DMS153 treated with DMSO at 0.1 percent for 48 hours (cell line): Measurements from ENCODE around the gene XRCC3.

Experiments
- DNase-seq: peaks from one replicate; lab custom pipeline; 2025; ENCODE audit not compliant: unreplicated experiment; lab: John Stamatoyannopoulos, UW

Gene XRCC3

DNA sequence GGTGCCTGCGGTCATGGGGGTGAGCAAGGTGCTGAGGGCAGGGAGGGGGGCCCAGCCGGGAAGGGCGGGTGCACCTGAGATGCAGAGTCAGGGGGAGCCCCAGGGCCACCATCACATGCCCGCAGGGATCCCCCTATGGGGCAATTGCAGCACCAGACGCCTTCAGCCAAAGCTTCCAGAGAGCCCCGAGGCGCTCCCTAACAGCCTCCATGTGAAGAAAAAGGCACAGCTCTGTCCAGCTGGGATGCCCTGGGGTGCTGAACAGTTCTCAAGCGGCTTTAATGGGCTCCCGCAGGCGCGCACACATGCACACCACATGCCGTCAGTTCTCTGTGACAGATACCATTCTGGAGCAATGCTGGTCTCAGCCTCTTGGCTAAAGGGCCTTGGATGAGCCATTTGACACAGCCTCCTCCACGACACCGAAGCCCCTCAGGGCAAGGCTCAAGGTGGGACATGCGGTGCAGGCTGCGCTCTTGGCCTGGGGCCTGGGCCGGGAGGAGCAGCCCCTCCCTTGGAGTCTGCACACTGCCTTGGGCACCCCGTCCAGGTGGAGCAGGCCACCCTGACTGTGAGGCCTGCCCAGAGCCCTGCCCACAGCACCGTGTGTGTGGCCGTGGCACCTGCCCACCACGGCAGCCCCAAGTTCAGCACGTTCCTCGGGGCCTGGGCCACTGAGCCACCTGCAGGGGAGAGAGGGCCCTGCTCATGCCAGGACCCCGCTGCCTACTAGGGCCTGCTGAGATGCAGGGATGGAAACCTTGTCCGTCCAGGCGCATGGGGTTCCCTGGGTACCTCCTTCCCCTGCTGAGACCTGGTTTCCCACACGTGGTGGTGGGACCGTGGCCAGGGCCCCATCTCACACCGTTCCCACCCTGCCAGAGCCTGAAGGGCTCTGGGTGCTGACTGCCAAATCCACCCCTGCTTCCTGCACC, 7.7 kb downstream of the XRCC3 start:
- DNase-seq, result no peak

DNA sequence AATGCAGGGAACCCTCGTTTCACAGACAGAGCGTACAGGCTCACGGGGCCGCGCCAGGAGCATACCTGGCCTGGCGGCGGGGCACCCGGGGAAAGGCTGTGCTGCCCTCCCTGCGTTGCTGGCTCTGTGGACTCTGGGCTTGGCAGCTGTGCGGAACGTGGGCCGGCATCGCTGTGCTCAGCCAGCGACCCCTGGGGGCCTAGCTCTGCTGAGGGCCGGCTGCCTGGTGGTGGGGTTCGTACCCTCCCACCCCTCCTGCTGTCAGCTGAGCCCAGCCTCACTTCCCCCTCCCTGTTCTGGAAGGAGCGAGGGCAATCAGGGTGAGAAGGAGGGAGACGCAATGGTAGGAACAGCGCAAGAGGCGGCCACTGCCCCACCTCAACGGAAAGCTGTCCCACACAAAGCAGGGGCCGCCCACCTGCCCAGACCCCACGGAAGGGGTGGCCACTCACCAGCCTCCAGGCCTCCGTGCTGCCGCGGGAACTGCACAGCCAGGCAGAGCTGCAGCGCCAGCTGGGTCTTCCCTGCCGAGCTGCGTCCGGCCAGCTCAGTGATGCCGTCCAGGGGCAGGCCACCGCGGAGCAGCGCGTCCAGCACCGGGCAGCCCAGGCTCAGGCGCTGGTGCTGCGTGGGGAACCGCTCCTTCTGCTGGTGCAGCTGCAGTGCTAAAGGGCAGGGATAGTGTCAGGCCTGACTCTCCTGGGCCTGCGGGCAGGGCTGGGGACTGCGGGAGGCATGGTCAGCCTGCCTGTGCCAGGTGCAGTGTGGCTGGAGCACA, 8.5 kb downstream of the XRCC3 start:
- DNase-seq, result no peak

DNA sequence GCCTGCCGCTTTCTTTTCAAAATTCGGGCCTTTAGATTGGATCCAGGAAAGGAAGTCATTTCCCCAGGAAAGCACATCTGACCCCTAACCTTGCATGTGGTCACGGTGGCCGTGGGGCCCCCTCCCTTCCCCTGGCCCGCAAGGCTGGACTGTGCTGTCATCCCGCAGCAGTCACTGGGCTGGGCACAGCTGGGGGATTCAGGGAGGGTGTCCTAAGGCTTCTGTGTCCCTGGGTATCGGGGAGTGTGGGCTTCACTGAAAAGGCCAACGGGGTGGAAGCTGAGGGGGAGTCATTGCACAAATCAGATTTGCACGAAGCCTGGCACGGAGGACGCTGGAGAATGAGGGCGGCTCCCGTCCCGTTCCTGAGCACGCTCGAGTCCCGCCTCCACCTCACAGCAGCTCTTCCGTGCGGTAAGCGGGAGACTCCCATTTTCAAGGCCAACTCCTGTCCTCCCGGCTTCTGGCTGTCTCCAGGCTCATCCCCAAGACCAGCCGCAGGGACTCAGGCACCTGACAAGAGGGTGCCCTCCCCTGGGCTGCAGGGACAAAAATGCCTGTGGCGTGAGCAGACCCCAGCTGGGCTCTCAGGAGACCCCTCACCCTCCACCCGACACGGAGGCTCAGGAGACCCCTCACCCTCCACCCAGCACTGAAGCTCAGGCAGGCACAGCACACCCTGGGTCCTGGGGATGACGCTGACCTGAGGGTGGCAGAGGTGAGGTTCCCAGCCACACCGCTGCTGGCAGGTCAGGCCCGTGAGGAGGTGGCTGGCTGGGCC, 9.6 kb downstream of the XRCC3 start:
- no peak for DNase-seq

DNA sequence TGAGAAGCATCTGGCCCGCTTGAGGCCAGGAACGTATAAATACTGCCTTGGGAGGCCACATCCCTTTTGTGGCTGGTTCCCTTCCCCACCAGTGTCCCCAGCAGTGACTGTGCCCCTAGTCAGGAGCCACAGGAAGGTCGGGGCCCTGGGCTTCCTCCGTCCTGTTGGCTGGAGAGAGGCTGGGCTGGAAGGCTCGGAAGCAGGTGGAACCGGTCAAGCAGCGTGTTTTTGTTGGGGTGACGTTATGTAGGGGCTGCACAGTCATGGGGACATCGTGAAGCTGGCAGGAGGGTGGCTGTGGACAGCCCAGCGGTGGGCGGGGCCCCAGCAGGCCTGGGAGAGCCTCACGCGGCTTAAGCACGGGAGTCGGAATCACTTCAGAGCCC, 10.1 kb downstream of the XRCC3 start:
- DNase-seq, result no peak

DNA sequence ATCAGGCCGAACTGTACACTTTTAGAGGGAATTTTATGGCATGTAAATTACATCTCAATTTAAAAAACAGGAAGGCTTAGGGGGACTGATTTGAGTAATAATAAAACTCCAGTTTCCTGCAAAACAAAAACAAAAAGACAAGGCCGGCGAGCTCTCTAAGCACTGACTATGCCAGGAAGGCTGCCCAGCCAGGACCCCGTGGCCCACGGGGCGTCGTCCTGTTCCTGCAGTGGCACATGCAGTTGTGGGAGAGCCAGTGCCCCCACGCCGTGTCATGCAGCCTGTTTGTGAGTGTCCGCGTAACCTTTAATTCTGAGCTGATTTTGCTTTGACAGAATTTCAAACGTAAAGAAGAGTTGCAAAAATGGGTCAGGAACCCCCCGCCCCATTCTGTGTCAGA, 10.5 kb downstream of the XRCC3 start:
- DNase-seq, result no peak

DNA sequence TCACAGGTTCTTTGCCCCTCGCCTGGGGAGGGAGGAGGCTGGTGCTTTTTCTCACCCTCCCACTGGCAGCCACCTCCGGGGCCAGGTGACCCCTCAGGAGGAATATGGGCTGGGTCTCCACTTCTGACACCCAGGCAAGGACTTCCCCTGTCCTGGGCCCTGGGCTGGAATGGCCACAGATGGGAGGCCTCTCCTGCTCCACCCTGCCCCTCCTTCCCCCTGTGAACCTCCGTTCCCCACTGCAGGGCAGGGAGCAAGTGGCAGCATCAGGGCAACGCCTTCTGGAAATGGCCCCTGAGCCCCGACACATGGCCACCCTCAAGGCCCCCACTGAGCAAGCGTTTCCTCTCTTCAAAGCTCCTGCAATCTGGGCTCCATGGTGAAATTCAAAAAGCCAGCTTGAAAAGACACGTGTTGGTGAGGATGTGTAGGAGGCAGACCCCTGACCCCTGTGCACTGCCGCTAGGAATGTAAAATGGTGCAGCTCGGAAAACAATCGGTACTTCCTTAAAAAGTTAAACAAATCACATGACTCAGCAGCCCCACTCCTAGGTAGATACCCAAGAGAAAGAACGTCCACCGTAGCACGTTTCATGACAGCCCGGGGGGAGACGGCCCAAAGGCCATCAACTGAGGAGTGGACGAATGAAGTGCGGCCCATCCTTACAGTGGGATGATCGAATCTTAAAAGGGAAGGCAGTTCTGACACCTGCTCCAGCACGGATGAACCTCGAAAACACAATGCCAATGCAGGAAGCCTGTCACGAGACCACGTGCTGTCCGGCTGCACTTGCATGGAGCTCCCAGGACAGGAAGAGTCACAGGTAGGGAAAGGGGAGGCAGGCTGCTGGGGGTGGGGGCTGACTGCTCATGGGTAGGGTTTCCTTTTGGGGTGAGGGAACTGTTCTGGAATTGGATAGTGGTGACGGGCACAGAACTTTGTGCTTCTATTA, 11.5 kb downstream of the XRCC3 start:
- no peak for DNase-seq

DNA sequence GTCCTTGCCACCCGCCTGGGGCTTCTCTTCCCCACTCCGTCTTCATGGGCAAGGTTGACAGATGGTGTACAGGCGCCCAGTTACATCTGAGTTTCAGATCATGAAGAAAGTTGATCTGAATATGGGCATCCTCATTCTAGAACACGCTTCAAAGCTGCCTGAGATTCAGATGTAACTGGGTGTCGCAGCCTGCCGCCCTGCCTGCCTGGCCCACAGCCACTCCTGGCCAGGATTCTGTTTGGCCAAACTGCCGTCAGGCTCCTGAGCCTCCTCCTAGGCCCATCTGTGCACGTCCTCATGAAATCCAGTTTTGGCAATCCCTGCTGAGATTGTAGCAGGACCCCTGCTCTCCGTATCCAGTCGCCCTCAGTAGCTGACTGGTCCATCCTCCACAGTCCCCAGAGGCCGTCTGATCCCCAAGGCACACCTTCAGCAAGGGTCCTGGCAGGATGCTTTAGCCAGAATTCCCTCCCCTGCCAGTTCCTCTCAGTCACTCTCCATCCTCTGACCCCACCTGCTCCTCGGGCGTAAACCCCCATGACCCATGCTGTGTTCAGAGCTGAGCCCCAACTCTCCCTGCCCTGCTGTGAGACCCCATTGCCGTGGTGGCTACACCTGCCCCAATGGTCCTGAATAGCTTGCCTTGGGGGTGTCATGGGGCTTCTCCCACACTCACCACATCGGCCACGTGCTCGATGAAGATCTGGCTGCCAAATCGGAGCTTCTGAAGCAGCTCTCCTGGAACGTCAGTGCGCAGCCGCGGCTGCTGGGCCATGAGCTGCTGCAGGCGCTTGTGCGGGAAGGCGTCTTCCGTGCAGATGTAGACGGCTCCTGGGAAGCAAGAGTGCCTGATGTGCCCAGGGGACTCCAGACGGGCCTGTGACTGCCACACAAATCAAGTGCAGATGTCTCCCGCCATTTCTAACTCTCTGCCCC, 12.5 kb downstream of the XRCC3 start:
- no peak for DNase-seq

DNA sequence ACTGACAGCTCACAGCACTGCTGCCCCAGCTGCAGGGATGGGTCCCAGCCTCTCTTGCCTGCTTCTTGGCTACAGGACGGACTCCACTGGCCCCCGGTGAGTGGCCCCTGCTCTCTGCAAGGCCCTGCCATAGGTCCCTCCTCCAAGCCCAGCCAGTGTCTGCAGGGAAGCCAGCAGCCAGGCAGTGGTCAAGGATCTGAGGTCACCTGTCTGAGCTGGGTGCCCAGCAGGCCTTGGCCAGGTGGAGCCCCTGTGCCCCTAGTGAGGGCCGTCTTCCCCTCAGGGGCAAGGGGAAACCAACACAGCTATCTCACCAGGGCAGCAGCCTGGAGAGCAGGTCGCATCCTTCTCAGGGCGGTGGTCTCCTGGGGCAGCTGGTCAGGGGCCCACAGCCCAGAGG, 13.2 kb downstream of the XRCC3 start:
- no peak for DNase-seq

DNA sequence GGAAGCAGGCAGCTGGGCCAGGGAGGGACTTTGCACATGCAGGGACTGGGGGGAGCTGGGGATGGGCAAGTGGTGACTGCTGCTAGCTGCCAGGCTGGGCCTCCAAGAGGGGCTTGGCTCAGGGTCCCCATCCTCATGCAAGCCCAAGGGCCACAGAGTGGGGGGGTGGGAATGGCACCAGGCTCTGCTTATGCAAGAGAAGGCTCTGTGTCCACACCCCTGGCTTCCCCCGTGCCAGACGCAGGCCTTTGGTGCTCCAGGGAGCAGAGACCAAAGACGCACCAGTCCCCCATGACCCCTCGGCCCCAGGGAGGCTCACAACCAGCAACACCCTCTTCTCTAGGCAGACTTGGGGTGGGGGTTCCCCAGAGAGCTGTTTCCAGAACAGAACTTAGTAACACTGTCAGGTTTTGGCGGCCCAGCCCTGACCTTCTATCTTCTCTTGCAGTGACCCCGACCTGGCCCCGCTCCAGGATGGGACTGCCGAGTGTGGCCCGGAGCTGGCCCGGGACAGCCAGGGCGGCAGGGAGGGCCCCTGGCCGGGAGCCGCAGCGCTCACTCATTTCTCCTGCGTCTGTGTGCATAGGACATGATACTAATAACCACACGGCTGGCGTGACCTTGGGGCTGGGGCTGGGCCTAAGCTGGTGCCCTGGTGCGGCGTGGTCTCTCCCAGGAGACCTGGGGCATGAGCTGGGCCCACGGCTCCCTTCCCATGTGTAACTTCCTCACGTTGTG, 14.3 kb downstream of the XRCC3 start:
- DNase-seq, result no peak

DNA sequence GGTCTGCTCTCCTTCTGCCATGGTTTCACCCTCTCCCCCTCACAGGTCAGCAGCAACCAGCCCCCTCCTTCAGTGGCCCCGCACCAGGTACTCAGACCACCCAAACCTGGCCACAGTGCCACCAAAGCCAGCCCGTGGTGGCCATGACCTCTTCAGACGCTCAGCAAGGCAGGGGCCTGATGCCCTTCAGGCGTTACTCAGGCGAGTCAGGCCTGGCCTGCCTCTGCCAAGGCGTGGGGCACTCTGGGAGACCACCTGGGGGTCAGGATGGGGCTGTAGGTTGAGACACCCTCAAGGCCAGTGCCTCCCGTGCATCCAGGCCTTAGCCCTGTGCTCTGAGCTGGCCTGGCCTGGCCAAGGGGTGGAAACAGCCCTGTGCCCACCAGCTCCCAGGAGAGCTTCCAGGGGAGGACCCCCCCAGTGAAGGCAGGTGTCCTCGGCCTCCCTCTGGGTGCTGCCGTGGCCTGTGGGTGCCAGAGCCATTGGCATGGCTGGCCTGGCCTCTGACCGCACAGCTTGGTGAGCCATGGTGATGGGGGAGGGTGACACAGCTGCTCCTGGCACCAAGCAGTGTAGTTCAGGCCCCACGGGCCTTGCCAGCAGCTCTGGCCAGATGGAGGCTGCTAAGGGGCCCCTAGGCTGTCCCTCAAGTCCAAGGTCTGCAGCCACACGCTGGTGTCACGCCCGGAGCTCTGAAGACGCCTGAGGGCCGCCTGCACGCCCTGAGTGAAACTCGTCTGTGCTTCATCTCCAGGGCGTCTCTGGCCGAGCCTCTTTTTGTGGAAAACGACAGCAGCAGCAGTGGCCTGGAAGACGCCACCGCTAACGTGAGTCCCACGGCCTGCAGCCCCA, 15.1 kb downstream of the XRCC3 start:
- DNase-seq, result no peak

DNA sequence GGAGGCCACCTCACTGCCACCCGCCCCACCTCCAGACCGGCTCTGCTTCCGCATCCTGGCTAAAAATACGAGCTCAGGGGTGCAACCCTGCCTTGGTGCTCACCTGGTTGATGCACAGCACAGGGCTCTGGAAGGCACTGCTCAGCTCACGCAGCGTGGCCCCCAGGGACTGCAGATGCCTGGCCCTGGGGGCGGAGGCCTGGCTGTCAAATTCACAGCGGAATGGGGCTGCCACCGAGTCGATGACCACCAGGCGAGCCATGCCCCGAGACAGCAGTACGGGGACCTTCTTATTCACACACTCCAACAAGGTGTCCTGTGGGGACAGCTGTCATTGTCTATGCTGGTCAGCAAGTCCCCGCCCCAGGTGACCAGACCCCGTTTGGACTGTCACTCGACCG, 16.0 kb downstream of the XRCC3 start:
- DNase-seq, result no peak

DNA sequence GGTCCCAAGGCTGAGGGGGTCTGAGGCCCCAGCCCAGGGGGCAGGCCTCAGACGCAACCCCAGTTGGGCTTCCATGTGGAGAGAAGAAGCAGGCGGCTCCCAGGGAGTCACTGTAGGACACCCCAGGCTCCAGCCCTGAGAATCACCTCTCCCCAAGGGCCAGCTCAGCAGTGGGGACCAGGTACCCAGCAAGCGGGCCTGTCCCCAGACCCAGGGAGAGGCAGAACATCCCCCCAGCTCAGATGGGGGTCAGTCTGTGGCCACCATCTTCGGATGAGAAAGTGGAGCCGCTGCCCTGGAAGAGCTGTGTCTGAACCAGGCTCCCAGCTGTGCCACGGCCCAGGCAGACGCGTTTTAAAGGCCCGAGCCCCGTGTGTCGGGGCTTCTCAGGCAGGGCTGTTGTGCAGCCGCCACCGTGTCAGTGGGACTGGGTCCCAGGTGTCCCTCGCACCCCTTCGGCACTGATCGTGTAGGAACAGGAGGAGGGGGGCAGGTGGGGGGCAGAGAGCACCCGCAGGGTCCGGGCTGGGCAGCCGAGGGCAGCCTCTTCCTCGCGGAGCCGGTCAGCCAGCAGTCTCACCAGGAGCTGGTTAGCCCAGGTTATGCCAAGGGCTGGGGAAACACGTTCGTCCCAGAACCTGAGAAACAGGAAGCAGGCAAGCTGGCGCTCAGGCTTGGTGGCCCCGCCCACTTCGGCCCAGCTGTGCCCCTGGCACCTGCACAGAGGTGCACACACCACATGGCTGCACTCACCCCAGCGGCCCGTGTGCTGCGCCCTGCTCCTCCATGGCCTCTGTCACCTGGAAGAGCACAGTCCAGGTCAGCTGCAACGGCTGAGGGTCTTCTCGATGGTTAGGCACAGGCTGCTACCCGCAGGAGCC, 16.6 kb downstream of the XRCC3 start:
- no peak for DNase-seq

DNA sequence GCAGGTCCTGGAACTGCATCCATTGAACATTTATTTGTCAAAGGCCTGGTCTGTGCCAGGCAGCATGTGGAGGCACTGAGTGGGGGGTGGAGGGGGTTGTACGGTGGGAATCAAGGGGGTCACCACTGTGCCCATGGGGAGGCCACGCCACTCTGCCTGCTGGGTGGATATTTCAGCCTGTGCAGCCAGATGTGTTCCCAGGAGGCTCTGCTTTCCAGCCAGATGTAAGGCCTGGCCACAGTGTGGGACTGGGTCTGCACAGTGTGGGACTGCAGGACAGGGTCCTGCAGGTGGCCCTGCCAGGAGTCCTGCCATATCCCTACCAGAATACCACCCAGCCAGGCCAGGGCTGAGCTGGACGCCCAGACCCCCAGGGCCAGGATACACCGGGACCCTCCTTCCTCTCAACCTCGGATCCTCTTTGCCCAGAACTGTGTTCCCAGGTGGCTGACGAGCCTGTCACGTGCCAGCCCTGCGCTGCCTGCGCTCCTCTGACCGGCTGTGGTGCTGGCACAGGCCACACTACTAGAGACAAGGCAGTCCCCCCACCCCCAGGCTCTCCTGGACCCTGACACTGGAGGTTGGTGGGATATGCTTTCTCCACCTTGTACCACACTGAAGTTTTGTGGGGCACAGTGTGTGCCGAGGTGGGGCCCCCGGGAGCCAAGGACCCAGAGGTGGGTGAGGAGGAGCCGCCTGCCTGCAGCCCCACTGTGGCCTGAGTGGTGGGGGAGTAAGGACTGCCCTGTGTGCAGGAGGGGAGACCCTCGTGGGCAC, 17.5 kb downstream of the XRCC3 start:
- no peak for DNase-seq

DNA sequence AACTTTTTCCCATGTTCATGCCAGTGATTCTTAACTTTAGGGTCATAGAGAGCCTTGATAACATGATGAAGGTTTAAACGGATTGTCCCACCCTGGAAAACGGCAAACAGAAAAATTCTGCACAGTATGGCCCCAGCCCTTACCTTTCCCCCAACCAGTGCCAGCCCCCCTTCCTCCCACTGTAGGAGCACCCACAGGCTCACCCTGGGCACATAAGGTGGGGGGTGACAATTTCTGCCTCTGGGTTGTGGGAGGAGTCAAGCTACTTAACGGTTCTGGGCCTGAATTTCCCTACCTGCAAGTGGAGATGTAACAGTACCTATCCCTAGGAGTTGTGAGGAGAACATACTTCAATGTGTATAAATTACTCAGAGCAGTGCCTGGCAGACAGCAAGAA, 18.0 kb downstream of the XRCC3 start:
- DNase-seq, result no peak

DNA sequence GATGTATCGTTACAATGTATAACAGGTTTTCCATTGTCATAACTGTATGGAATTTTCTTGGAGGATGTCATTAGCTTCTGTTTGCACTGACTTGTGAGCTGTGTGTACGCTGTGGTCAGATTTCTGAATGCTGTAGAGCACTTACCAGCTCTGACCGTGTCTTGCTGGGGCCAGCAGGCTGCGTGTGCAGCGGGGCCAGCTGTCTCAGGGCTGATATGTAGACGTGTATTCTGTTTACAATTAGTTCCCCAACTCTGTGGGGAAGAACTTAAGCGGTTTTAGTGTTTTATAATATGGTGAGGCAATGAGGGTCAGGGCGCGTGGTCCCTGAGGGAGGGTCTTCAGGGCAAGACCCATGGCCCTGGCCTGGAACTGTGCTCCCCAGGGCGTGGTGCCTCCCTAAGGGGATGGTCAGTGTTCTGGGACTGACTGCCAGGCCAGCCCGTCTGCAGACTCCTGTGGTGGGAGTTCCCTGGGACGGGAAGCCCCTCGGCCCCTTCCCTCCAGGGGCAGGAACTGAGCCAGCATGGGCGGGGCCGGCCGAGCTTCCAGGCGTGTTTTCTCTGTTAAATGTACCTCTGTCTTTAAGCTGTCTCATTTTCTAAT, 18.7 kb downstream of the XRCC3 start:
- no peak for DNase-seq

DNA sequence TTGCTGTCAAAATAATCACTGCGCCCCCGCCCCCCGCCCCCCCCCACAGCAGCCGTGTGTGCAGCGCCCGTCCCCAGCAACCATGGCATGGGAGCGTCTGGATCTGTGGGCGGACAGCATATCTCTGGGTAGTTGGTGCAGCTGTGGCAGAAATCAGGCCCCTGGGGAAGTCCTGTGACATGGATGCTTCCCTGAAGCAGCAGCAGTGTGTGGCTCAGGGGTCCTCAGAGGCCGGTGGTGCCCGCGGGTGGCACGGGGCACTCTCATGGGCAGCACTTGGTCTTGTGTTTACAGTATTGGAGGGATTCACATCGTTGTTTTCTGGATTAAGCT, 19.2 kb downstream of the XRCC3 start:
- DNase-seq, result no peak
